ENCODE results near the gene CASTOR2.
"Not testable (repeated sequence)": the region's sequence is repeated elsewhere in the genome, so short reads cannot be mapped to it uniquely, and the experiment has no call there.

GRCh38 chr7:74923644-74924043 is 40.9 kb upstream of the CASTOR2 start:
- not testable (repeated sequence) for TF ChIP-seq EP300, CTCF, POLR2A, POLR2AphosphoS5 (IDR thresholded peaks at IDR 0.05)
